ENCODE results near the gene NTN3. TPM values are rescaled to one million over a fixed set of nuclear protein-coding genes. Genes with fewer than 3 reads are reported as not detected.

The NTN3 gene
- total and polyA plus RNA-seq, 2 of the 8 experiments (the other 6 are each of a cell fraction or from before 2014, with no cell fraction given) = 0.30 to 0.34 TPM

- Histone ChIP-seq H3K18ac (ENCODE audit: extremely low read depth, low read length) (no peak overlapping the region), H4K8ac (ENCODE audit: extremely low read depth, insufficient read depth, low read length) (no peak overlapping the region; the same call in 1 of the 2 replicates), H3K79me2 (ENCODE audit: control insufficient read depth in 1 of 2, insufficient read depth in 2 of 2, low read length in 2 of 2) (peaks cover 0 to 4% of the 10 kb centered on the region in 2 experiments; a peak in 2 of 4 replicates), H3K27me3 (replicated peaks in 1 of 4; ENCODE audit: control insufficient read depth in 3 of 4, extremely low read depth in 1 of 4, insufficient read depth in 3 of 4, low read length in 3 of 4) (peaks cover 0 to 9% (median 2%) of the 10 kb centered on the region in 4 experiments; a peak in 2 of 7 replicates), H3K9me3 (ENCODE audit: insufficient read depth in 2 of 2, low read depth in 1 of 2, low read length in 1 of 2) (no peaks in the 10 kb centered on the region), H2BK15ac (ENCODE audit: low read length) (0 out of 2 replicates have a peak overlapping the region, but pooled peaks have one; percentile 81), H2AK5ac (ENCODE audit: low read depth, low read length) (no peak overlapping the region), H3K4me2 (ENCODE audit: insufficient read depth in 1 of 2, low read depth in 2 of 2, low read length in 2 of 2) (no peak overlapping the region), H3K79me1 (ENCODE audit: low read depth, low read length) (no peaks in the 10 kb centered on the region), H4K5ac (ENCODE audit: insufficient read length, low read depth, low read length) (no peak overlapping the region), H3K23me2 (ENCODE audit: low read depth, low read length) (peaks cover 9% of the 10 kb centered on the region; the same call in 1 of the 2 replicates), H2BK120ac (replicated peaks; ENCODE audit: low read depth, low read length) (no peak overlapping the region), H4K20me1 (replicated peaks in 1 of 2; ENCODE audit: control insufficient read depth in 1 of 2, insufficient read depth in 2 of 2, low read length in 2 of 2) (peaks cover under 1% of the 10 kb centered on the region in 2 experiments), H3K56ac (replicated peaks; ENCODE audit: insufficient read length, low read depth, low read length) (no peak overlapping the region), H2BK12ac (ENCODE audit: low read depth, low read length) (no peak overlapping the region), H3K4me1 (replicated peaks in 1 of 4; ENCODE audit: control insufficient read depth in 3 of 4, insufficient read depth in 4 of 4, low read length in 3 of 4) (peaks cover 0 to 7% (median 4%) of the 10 kb centered on the region in 4 experiments; a peak in 5 of 7 replicates), H3K9ac (replicated peaks in 1 of 4; ENCODE audit: extremely low read depth in 1 of 4, low read depth in 3 of 4, low read length in 3 of 4) (no peak overlapping the region), H4K91ac (replicated peaks; ENCODE audit: insufficient read length, low read length) (peak overlapping the region; percentile 6), H3K27ac (ENCODE audit: low read depth, low read length) (no peak overlapping the region), H3K23ac (ENCODE audit: insufficient read length) (no peak overlapping the region), H3K4me3 (ENCODE audit: extremely low read depth in 1 of 4, insufficient read depth in 2 of 4, low read depth in 3 of 4, low read length in 4 of 4) (no peak overlapping the region), H3K36me3 (ENCODE audit: control insufficient read depth in 2 of 4, insufficient read depth in 4 of 4, low read length in 3 of 4) (no peaks in the 10 kb centered on the region), H2AFZ (ENCODE audit: low read length) (no peak overlapping the region), H3K4ac (replicated peaks; ENCODE audit: insufficient read length, low read depth, low read length) (no peak overlapping the region), H2BK5ac (ENCODE audit: low read depth, low read length) (no peak overlapping the region), H3K14ac (ENCODE audit: insufficient read length) (no peak overlapping the region), H2BK20ac (ENCODE audit: low read length) (no peak overlapping the region)
- WGBS, 2 experiments (ENCODE audit: extremely low coverage in 1 of 2, insufficient coverage in 1 of 2, insufficient read length in 1 of 2, insufficient replicate concordance in 2 of 2, low coverage in 1 of 2, low lambda C conversion rate in 2 of 2, missing lambda C conversion rate in 1 of 2) = 82% methylated on average over 9 of the region's 9 CpGs; no CpG with 5 or more reads in 1 of the 2 experiments
- FAIRE-seq (no peak), DNase-seq (ENCODE audit: low read depth in 1 of 2, low spot score in 2 of 2) (no peak)
- TF ChIP-seq CEBPB (IDR thresholded peaks at IDR 0.05; ENCODE audit: low read depth, low read length) = no peak
- no peak for TF ChIP-seq CHD1 (IDR thresholded peaks at IDR 0.05; ENCODE audit: low read depth, low read length)
- TF ChIP-seq POLR2AphosphoS5 (IDR thresholded peaks at IDR 0.05; ENCODE audit: low read depth, low read length) = no peak
- no peak for TF ChIP-seq RNF2 (IDR thresholded peaks at IDR 0.05; ENCODE audit: borderline replicate concordance, low read depth, low read length, missing control alignments, poor library complexity, severe bottlenecking)
- no peak for TF ChIP-seq SAP30 (IDR thresholded peaks at IDR 0.05; ENCODE audit: insufficient read depth, insufficient replicate concordance, low read length)
- TF ChIP-seq, protein P1, sequence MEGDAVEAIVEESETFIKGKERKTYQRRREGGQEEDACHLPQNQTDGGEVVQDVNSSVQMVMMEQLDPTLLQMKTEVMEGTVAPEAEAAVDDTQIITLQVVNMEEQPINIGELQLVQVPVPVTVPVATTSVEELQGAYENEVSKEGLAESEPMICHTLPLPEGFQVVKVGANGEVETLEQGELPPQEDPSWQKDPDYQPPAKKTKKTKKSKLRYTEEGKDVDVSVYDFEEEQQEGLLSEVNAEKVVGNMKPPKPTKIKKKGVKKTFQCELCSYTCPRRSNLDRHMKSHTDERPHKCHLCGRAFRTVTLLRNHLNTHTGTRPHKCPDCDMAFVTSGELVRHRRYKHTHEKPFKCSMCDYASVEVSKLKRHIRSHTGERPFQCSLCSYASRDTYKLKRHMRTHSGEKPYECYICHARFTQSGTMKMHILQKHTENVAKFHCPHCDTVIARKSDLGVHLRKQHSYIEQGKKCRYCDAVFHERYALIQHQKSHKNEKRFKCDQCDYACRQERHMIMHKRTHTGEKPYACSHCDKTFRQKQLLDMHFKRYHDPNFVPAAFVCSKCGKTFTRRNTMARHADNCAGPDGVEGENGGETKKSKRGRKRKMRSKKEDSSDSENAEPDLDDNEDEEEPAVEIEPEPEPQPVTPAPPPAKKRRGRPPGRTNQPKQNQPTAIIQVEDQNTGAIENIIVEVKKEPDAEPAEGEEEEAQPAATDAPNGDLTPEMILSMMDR (IDR thresholded peaks at IDR 0.05; ENCODE audit: control extremely low read depth in 1 of 3, insufficient read depth in 1 of 3, low read depth in 1 of 3, low read length in 3 of 3) = no peak
- no peak for TF ChIP-seq CHD2 (IDR thresholded peaks at IDR 0.05; ENCODE audit: low read length)
- ChIA-PET CTCF (ENCODE audit: partially characterized antibody) (interaction anchor here (0.6 to 1.3 kb wide), 3 partner anchors 9 to 122 kb away, joined by 3 to 5 read pairs (median 3); no protein-coding TSS in a partner anchor), POLR2A (ENCODE audit: partially characterized antibody) (no interaction called here)
Measured at GRCh38 chr16:2425008-2425518, 46.0 kb upstream of the NTN3 start.
